Neural progenitor cell (in vitro differentiated cells): Measurements from ENCODE around the gene AVEN. TPM values are rescaled to one million over a fixed set of nuclear protein-coding genes. Genes with fewer than 3 reads are reported as not detected.
"Not testable (repeated sequence)": the region's sequence is repeated elsewhere in the genome, so short reads cannot be mapped to it uniquely, and the experiment has no call there.

ENCODE experiments used
- DNase-seq: peaks from one replicate; pipeline ENCODE4 v3.0.0-alpha.2; 2016; ENCODE audit warnings: low spot score
- H2AFZ ChIP-seq: fragments of 200-600 bp; sonication (generic); replicated peaks from 2 replicates; pipeline ENCODE4 v1.6.1; 2016; ENCODE audit warnings: antibody characterized with exemption
- H3F3A ChIP-seq: fragments of 200-600 bp; sonication (generic); 2 replicates; pipeline ENCODE4 v1.6.1; 2016; ENCODE audit warnings: antibody characterized with exemption, low read depth
- H3K27ac ChIP-seq: fragments of 200-600 bp; sonication (generic); 2 replicates; pipeline ENCODE4 v1.5.1; 2016; ENCODE audit warnings: mild to moderate bottlenecking
- H3K27me3 ChIP-seq: fragments of 200-600 bp; sonication (generic); 2 replicates; pipeline ENCODE4 v1.6.1; 2016; ENCODE audit warnings: mild to moderate bottlenecking, moderate library complexity
- H3K36me3 ChIP-seq: fragments of 200-600 bp; sonication (generic); 2 replicates; pipeline ENCODE4 v1.5.1; 2016
- H3K4me1 ChIP-seq: fragments of 200-600 bp; sonication (generic); 2 replicates; pipeline ENCODE4 v1.6.1; 2016; ENCODE audit warnings: mixed run types
- H3K4me2 ChIP-seq: fragments of 200-600 bp; sonication (generic); 2 replicates; pipeline ENCODE4 v1.6.1; 2016
- H3K4me3 ChIP-seq: fragments of 200-600 bp; sonication (generic); 2 replicates; pipeline ENCODE4 v1.5.1; 2016
- H3K79me2 ChIP-seq: fragments of 200-600 bp; sonication (generic); 2 replicates; pipeline ENCODE4 v1.6.1; 2016; ENCODE audit warnings: low read depth
- H3K9ac ChIP-seq: fragments of 200-600 bp; sonication (generic); 2 replicates; pipeline ENCODE4 v1.6.1; 2016
- H3K9me3 ChIP-seq: fragments of 200-600 bp; sonication (generic); 2 replicates; pipeline ENCODE4 v1.5.1; 2016; ENCODE audit warnings: low read depth
- H4K20me1 ChIP-seq: fragments of 200-600 bp; sonication (generic); 2 replicates; pipeline ENCODE4 v1.6.1; 2016; ENCODE audit warnings: low read depth
- H3K27ac Mint-ChIP-seq: 3 replicates; pipeline ENCODE4 v1.8.0; 2021; ENCODE audit warnings: mixed read lengths
- H3K27me3 Mint-ChIP-seq: 2 replicates; pipeline ENCODE4 v1.8.0; 2022; ENCODE audit warnings: low read depth, mild to moderate bottlenecking, inconsistent platforms, moderate library complexity, mixed read lengths; ENCODE audit not compliant: insufficient read depth
- H3K36me3 Mint-ChIP-seq: 3 replicates; pipeline ENCODE4 v1.8.0; 2021; ENCODE audit warnings: mixed read lengths
- H3K4me1 Mint-ChIP-seq: 3 replicates; pipeline ENCODE4 v1.8.0; 2021; ENCODE audit warnings: mixed read lengths
- H3K4me3 Mint-ChIP-seq: 3 replicates; pipeline ENCODE4 v1.8.0; 2021; ENCODE audit warnings: mild to moderate bottlenecking, moderate library complexity, mixed read lengths
- H3K9me3 Mint-ChIP-seq: 3 replicates; pipeline ENCODE4 v1.8.0; 2020; ENCODE audit warnings: mixed read lengths
- EZH2 ChIP-seq: fragments of 200-600 bp; sonication (generic); IDR thresholded peaks from 2 replicates; pipeline ENCODE4 v1.6.1; 2017; ENCODE audit warnings: antibody characterized with exemption, mild to moderate bottlenecking, moderate library complexity
- EZH2phosphoT487 ChIP-seq: fragments of 200-600 bp; sonication (generic); IDR thresholded peaks from 2 replicates; pipeline ENCODE4 v1.6.1; 2017; ENCODE audit warnings: antibody characterized with exemption
- total RNA-seq: library from RNA; depleted of rRNA; stranded (reverse); fragments of >200 nt; gene quantifications from 2 replicates; pipeline ENCODE4 v1.2.3, GENCODE V29; 2015; ENCODE audit warnings: low replicate concordance
- TF ChIP-seq, protein P1 (sequence below): fragments of 200-600 bp; sonication (generic); IDR thresholded peaks from 2 replicates; pipeline ENCODE4 v1.5.1; 2017; ENCODE audit warnings: antibody characterized with exemption, mild to moderate bottlenecking

The AVEN gene
- total RNA-seq, 1 donor from 2014 or later, result 21.9 TPM

DNA sequence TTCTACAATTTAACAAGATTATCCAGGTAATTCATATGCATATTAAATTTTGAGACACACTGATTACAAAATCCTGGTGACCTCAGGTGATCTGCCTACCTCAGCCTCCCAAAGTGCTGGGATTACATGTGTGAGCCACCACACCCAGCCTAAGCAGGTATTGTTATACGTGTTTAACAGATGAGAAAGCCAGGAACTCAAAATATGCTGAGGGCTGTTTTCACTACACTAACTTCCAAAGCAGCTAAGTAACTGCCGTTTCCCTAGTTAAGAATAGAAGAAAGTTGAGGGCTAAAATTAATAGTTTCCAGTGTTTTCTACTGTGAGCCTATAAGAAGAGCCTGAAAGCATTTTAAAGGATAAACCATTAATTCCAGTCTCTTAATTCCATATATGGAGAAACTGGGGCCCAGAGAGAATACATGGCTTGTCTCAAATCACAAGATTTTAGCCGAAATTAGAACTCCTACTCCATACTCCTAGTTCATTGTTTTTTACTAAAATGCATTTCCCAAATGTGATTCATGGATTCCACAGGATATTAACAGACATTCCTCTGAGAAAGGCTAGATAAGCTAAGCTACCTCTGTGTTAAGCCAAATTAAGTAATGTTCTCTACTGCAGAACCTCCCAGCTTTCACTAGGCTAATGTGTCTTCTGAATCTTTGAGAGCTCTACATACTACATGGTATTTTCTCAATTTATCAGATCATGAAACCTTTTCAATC, 17.0 kb upstream of the AVEN start:
- no peak overlapping the region for H3K4me2 ChIP-seq

DNA sequence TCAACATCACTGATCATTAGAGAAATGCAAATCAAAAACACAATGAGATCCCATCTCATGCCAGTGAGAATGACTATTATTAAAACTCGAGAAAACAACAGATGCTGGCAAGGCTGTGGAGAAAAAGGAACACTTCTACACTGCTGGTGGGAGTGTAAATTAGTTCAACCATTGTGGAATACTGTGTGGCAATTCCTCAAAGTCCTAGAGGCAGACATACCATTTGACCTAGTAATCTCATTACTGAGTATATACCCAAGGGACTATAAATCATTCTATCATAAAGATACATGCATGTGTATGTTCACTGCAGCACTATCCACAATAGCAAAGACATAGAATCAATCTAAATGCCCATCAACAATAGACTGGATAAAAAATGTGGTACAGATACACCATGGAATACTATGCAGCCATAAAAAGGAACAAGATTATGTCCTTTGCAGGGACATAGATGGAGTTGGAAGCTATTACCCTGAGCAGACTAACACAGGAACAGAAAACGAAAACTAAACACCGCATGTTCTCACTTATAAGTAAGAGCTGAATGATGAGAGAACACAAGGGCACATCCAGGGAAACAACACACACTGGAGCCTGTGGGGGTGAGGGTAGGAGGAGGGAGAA, 15.2 kb upstream of the AVEN start:
- Mint-ChIP-seq H3K4me1 (no peaks in the 10 kb centered on the region), H3K9me3 (peaks cover 32% of the 10 kb centered on the region), H3K27me3 (peaks cover 3% of the 10 kb centered on the region), H3K4me3 (no peak overlapping the region), H3K27ac (no peak overlapping the region), H3K36me3 (peaks cover 4% of the 10 kb centered on the region)
- DNase-seq, result no peak
- Histone ChIP-seq H2AFZ (no peak overlapping the region), H3F3A (no peaks in the 10 kb centered on the region), H3K4me2 (no peak overlapping the region), H3K9ac (no peak overlapping the region), H4K20me1 (no peaks in the 10 kb centered on the region), H3K4me1 (no peaks in the 10 kb centered on the region), H3K27me3 (no peaks in the 10 kb centered on the region), H3K79me2 (no peaks in the 10 kb centered on the region), H3K36me3 (no peaks in the 10 kb centered on the region), H3K27ac (no peak overlapping the region), H3K9me3 (peaks cover 6% of the 10 kb centered on the region), H3K4me3 (no peak overlapping the region)
- TF ChIP-seq, protein P1, sequence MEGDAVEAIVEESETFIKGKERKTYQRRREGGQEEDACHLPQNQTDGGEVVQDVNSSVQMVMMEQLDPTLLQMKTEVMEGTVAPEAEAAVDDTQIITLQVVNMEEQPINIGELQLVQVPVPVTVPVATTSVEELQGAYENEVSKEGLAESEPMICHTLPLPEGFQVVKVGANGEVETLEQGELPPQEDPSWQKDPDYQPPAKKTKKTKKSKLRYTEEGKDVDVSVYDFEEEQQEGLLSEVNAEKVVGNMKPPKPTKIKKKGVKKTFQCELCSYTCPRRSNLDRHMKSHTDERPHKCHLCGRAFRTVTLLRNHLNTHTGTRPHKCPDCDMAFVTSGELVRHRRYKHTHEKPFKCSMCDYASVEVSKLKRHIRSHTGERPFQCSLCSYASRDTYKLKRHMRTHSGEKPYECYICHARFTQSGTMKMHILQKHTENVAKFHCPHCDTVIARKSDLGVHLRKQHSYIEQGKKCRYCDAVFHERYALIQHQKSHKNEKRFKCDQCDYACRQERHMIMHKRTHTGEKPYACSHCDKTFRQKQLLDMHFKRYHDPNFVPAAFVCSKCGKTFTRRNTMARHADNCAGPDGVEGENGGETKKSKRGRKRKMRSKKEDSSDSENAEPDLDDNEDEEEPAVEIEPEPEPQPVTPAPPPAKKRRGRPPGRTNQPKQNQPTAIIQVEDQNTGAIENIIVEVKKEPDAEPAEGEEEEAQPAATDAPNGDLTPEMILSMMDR, result no peak
- TF ChIP-seq EZH2 (no peak), EZH2phosphoT487 (no peak)

More for the DNA sequence above, 17.0 kb upstream of the AVEN start:
- Mint-ChIP-seq H3K4me1 (no peaks in the 10 kb centered on the region), H3K9me3 (peaks cover 21% of the 10 kb centered on the region), H3K27ac (no peak overlapping the region), H3K27me3 (peaks cover 3% of the 10 kb centered on the region), H3K36me3 (peaks cover under 1% of the 10 kb centered on the region), H3K4me3 (no peak overlapping the region)
- Histone ChIP-seq H3K27me3 (no peaks in the 10 kb centered on the region), H3K27ac (no peak overlapping the region), H3F3A (no peaks in the 10 kb centered on the region), H3K36me3 (no peaks in the 10 kb centered on the region), H3K4me3 (no peak overlapping the region), H3K79me2 (no peaks in the 10 kb centered on the region), H3K9ac (no peak overlapping the region), H3K9me3 (peaks cover 5% of the 10 kb centered on the region), H2AFZ (no peak overlapping the region), H4K20me1 (no peaks in the 10 kb centered on the region), H3K4me1 (no peaks in the 10 kb centered on the region)
- DNase-seq, result no peak
- TF ChIP-seq, protein P1, result no peak
- TF ChIP-seq EZH2 (no peak), EZH2phosphoT487 (no peak)

DNA sequence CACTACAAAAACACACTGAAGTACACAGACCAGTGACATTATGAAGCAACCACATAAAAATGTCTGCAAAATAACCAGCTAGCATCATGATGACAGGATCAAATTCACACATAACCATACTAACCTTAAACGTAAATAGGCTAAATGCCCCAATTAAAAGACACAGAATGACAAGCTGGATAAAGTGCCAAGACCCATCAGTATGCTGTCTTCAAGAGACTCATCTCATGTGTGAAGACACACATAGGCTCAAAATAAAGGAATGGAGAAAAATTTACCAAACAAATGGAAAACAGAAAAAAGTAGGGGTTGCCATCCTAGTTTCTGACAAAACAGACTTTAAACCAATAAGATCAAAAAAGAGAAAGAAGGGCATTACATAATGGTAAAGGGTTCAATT, 11.4 kb upstream of the AVEN start:
- not testable (repeated sequence) for H3K36me3 Mint-ChIP-seq, H3K4me3 Mint-ChIP-seq

DNA sequence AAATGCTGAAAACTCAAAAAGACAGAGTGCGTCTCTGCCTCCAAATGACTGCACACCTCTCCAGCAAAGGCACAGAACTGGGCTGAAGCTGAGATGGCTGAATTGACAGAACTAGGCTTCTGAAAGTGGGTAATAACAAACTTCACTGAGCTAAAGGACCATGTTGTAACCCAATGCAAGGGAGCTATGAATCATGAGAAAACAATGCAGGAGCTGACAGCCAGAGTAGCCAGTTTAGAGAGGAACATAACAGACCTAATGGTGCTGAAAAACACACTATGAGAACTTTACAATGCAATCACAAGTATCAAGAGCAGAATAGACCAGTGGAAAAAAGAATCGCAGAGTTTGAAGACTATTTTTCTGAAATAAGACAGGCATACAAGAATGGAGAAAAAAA, 10.1 kb upstream of the AVEN start:
- H3K9ac ChIP-seq, result no peak overlapping the region
- no peak overlapping the region for H3K27ac ChIP-seq
- no peak overlapping the region for H3K4me3 ChIP-seq
- peaks cover 4% of the 10 kb centered on the region for H3K36me3 Mint-ChIP-seq
- no peaks in the 10 kb centered on the region for H3F3A ChIP-seq
- peaks cover 3% of the 10 kb centered on the region for H3K27me3 Mint-ChIP-seq
- H3K4me1 Mint-ChIP-seq, result no peaks in the 10 kb centered on the region
- peaks cover 34% of the 10 kb centered on the region for H3K9me3 Mint-ChIP-seq
- no peak for DNase-seq
- H4K20me1 ChIP-seq, result no peaks in the 10 kb centered on the region
- no peak overlapping the region for H2AFZ ChIP-seq
- no peak overlapping the region for H3K27ac Mint-ChIP-seq
- H3K9me3 ChIP-seq, result peaks cover 6% of the 10 kb centered on the region
- no peaks in the 10 kb centered on the region for H3K27me3 ChIP-seq
- no peaks in the 10 kb centered on the region for H3K36me3 ChIP-seq
- H3K79me2 ChIP-seq, result no peaks in the 10 kb centered on the region
- H3K4me2 ChIP-seq, result no peak overlapping the region
- TF ChIP-seq EZH2phosphoT487 (no peak), EZH2 (no peak)
- TF ChIP-seq, protein P1, result no peak
- H3K4me3 Mint-ChIP-seq, result no peak overlapping the region
- H3K4me1 ChIP-seq, result no peaks in the 10 kb centered on the region

More for the DNA sequence above, 11.4 kb upstream of the AVEN start:
- H3K36me3 ChIP-seq, H3K4me1 Mint-ChIP-seq, H3K9me3 ChIP-seq, DNase-seq, H3K27ac ChIP-seq, H3K27ac Mint-ChIP-seq, H4K20me1 ChIP-seq, H3K9ac ChIP-seq, H3K27me3 ChIP-seq, H3F3A ChIP-seq, H3K79me2 ChIP-seq, H3K27me3 Mint-ChIP-seq, H2AFZ ChIP-seq, H3K4me1 ChIP-seq, H3K4me3 ChIP-seq, H3K4me2 ChIP-seq: not testable (repeated sequence)
- H3K9me3 Mint-ChIP-seq, result peaks cover 37% of the 10 kb centered on the region
